GM20431 (cell line): ENCODE data around the gene TMEM150B.

Source experiments
- in situ Hi-C: fragments of 300-500 bp; cut with MseI, MboI; formaldehyde crosslinking; loops from one replicate; pipeline ENCODE4 v1.15.0; 2020; ENCODE audit warnings: low sequenced_read_pairs; ENCODE audit not compliant: unreplicated experiment

The TMEM150B gene

DNA sequence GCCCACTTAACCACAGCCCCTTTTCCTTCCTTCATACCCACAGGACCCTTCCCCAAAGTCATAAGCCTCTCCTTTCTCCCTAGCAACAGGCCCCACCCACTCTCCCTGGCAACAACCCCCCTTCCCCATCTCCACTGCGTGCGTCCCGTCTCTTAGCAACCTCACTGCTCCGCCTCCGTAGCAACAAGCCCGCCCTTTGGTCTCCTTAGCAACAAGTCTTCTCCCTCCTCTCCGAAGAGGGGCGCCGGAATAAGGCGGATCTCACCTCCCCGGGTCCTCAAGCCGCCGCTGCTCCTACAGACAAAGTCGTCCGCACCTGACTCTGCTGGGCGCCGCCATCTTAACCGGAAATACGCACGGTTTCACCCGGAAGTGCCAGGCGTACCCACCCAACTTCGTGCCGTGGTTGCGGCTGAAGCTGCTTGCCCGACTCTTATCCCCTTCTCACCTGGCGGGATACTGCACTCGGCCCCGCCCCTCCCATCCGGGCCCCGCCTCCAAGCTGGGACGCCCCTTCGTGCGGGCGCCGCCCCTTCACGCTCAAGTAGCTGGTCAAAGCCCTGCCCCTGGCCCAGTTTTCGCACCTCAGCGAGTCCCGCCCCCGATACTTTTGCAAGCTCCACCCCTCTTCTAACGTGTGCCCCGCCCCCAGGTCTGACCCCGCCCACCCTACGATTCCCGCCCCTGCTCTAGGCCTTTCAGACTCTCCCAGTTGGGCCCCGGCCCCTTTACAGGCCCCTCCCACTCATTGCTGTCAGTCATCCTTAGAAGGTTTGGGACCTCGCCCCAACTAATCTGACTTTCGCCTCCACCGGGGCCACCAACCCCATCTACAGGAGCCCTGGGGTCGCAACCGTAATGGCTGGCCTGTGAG, 45.1 kb downstream of the TMEM150B start, which contains the start of gene HSPBP1:
TSS of gene HSPBP1 (minus strand) at position 341 of the 874 bp plus-strand sequence. CDS start 502 bp downstream, outside the sequence.
- in situ Hi-C loops = no loop called here

- in situ Hi-C loops = no loop called here
Measured at GRCh38 chr19:55279340-55279739, 45.8 kb downstream of the TMEM150B start.

GRCh38 chr19:55278391-55279135, 46.6 kb downstream of the TMEM150B start:
- in situ Hi-C loops = no loop called here

- in situ Hi-C loops = no loop called here
Measured at GRCh38 chr19:55277494-55277893, 47.6 kb downstream of the TMEM150B start.

DNA sequence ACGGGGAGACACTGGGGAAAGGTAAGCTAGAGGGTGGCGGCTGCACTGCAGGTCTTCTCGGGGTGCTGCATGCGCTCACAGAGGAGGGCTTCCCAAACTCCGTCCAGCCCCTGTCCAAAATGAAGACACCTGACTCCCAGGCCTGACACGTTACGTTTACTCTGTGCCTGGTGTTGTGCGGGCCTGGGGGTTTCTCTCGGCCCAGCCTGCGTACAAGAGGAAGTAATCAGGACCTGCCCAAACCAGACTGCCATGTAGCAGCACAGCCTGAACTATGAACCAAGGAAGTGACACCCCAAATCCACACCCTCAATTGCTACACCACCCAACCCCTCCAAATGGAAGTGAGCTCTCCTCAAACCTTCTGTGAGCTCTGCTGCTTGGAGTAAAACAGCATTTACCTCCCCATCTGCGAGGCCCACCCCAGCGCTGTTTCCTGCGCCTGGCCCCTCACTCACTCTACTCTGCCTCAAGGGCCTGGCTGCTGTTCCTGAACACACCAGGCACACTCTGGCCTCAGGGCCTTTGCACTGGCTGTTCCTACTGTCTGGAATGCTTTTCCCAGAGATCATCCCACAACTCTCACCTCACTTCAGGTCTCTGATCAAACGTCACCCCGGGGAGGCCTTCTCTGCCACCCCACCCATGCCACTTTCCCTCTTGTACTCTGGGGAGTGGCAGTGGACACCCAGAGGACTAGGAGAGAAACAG, 48.3 kb downstream of the TMEM150B start:
- in situ Hi-C loops = no loop called here

DNA sequence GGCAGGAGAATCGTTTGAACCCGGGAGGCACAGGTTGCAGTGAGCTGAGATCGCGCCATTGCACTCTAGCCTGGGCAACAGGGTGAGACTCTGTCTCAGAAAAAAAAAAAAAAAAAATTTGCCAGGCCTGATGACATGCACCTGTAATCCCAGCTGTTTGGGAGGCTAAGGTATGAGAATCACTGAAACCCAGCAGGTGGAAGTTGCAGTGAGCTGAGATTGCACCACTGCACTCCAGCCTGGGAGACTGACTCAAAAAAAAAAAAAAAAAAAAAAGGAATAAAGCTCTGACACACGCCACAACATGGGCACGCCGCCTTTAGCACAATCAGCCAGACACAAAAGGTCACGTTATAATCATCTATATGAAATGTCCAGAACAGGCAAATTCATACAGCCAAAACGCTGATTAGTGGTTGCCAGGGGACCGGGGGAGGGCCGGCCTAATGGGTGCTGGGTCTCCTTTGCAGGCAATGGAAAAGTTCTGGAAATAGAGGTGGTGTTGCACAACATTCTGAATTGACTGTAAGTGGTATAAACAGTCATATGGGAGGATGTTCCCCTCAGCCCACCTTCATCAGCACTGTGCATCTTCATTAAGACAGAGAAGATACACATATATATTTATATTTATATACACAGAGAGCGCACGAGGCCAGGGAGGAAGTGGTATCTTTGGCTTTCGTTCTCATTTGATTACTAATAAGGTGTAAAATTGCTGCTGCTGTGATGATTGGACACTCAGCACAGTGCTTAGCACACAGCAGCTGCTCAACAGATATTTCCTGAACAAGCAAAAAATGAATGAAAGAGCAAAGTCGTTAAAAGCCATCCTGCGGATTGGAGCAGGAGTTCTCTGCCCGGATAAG, 49.1 kb downstream of the TMEM150B start:
- in situ Hi-C loops = no loop called here

DNA sequence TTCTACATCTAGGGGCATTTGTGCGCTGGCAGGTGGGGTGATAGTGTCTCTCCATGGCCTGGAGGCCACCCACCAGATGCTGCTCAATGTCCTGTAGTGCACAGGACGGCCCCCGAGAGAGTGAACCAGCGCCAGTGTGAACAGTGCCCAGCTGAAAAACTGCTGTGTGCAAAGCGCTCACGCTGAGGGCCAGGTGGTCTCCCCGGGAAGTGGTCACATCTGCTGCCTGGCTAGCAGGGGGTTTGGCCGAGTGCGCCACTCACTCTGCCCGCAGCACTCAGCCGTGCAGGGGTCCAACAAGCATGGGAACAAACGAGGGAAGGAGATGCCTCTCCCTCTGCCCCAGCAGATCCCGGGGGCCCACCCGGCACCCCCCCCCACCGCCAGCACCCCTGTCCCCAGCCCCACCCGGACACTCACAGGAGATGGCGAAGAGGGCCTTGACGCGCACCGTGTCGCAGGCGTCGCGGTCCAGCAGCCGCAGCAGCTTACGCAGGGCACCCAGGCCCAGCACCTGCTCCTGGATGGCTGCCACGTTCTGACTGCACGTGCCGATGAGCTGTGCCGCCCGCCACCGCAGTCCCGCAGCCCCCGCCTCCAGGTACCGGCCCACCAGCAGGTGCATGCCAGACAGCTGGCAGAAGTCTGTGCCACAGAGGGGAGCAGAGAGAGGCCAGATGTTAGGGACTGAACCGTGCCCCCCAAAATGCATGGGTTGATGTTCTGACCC, 51.0 kb downstream of the TMEM150B start:
- in situ Hi-C loops = no loop called here

- in situ Hi-C loops = no loop called here
Measured at GRCh38 chr19:55272142-55272541, 53.0 kb downstream of the TMEM150B start.

GRCh38 chr19:55270172-55270942, 54.8 kb downstream of the TMEM150B start:
- in situ Hi-C loops = no loop called here

- in situ Hi-C loops = no loop called here
Measured at GRCh38 chr19:55269299-55269698, 55.8 kb downstream of the TMEM150B start.

GRCh38 chr19:55266840-55267239, 58.3 kb downstream of the TMEM150B start:
- in situ Hi-C loops = no loop called here

DNA sequence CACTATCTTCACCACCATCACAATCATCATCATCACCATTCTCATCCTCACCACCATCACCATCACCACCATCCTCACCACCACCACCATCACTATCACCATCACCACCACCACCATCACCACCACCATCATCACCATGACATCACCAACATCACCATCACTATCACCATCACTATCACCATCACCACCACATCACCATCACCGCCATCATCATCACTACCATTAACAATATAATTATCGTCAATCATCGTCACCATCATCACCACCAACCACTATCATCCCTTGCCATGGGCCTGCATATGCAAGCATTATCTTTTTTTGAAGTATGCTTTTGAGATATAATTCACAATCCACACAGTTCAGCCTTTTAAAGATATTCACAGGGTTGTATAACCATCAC, 58.7 kb downstream of the TMEM150B start:
- in situ Hi-C loops = no loop called here

- in situ Hi-C loops = no loop called here
Measured at GRCh38 chr19:55265723-55266386, 59.3 kb downstream of the TMEM150B start.

- in situ Hi-C loops = no loop called here
Measured at GRCh38 chr19:55265173-55265572, 60.0 kb downstream of the TMEM150B start.

DNA sequence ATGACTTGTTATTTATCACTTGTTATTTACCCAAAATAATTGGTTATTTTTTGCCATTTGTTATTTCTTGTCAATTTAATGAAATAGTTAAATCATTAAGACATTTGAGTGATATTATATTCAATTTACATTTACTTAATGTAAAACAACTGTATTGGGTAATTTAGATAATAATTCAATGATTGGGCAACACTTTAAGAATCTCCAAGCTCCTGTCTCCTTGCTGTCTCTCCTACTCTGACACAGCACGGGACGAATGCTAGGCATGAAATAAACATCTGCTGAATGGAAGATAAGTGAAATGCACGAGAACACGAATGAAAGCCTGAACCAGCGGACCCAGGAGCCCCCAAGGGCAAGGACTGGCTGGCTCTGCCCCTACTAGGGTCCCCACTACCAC, 60.6 kb downstream of the TMEM150B start:
- in situ Hi-C loops = no loop called here
